Urinary bladder (tissue), 4 donors: ENCODE results near the gene FGF2. TPM values are rescaled to one million over a fixed set of nuclear protein-coding genes. Genes with fewer than 3 reads are reported as not detected.

ENCODE experiments used
- DNase-seq: peaks from one replicate; pipeline ENCODE4 v3.0.0-alpha.2; 2015; ENCODE audit errors: extremely low spot score
- H3K27ac ChIP-seq: one replicate; pipeline ENCODE4 v1.5.1; 2013; ENCODE audit warnings: low read depth, mild to moderate bottlenecking, moderate library complexity
- H3K36me3 ChIP-seq: one replicate; pipeline ENCODE4 v1.6.1; 2013; ENCODE audit warnings: mild to moderate bottlenecking, moderate library complexity; ENCODE audit not compliant: insufficient read depth
- H3K4me1 ChIP-seq: one replicate; pipeline ENCODE4 v1.6.1; 2013; ENCODE audit warnings: mild to moderate bottlenecking, moderate library complexity; ENCODE audit not compliant: insufficient read depth
- H3K4me3 ChIP-seq: one replicate; pipeline ENCODE4 v1.5.1; 2013; ENCODE audit warnings: low read depth, low read length
- WGBS: extraction: QIAGEN DNeasy Blood & Tissue Kit; methylation state at CpG from one replicate; pipeline ENCODE4 v1.1.7; 2013; 5-methylcytosine and 5-hydroxymethylcytosine counted together
- polyA plus RNA-seq: library from polyadenylated mRNA; stranded (reverse); fragments of 200-250 nt; gene quantifications from one replicate; pipeline ENCODE4 v1.2.3, GENCODE V29; 2013
- total RNA-seq: library from RNA; depleted of rRNA; stranded (reverse); fragments of >200 nt; gene quantifications from one replicate; pipeline ENCODE4 v1.2.3, GENCODE V29; 2014
- donor health status: healthy with polysubstance abuse.
- donor health status: healthy.

FGF2 gene
- total and polyA plus RNA-seq, 2 donors, result 12.1 to 28.6 TPM

- no peak for DNase-seq
- H3K4me1 ChIP-seq, result no peaks in the 10 kb centered on the region
- no peaks in the 10 kb centered on the region for H3K36me3 ChIP-seq
- H3K27ac ChIP-seq, result no peak overlapping the region
- H3K4me3 ChIP-seq, result no peak overlapping the region
- WGBS, result 61% methylated on average over 1 of the region's 1 CpG
Measured at GRCh38 chr4:122873146-122873545, 46.5 kb downstream of the FGF2 start.

GRCh38 chr4:122873821-122874593, 47.4 kb downstream of the FGF2 start:
- WGBS, result 65% methylated on average over 4 of the region's 4 CpGs
- Histone ChIP-seq H3K27ac (no peak overlapping the region), H3K4me3 (no peak overlapping the region), H3K36me3 (no peaks in the 10 kb centered on the region), H3K4me1 (no peaks in the 10 kb centered on the region)
- DNase-seq, result no peak

GRCh38 chr4:122875949-122876348, 49.3 kb downstream of the FGF2 start:
- Histone ChIP-seq H3K36me3 (no peaks in the 10 kb centered on the region), H3K4me1 (no peaks in the 10 kb centered on the region), H3K4me3 (no peak overlapping the region), H3K27ac (no peak overlapping the region)
- 83% methylated on average over 5 of the region's 5 CpGs for WGBS
- DNase-seq, result no peak

- no peaks in the 10 kb centered on the region for H3K36me3 ChIP-seq
- 86% methylated on average over 3 of the region's 3 CpGs for WGBS
Measured at GRCh38 chr4:122876456-122876855, 49.8 kb downstream of the FGF2 start.

GRCh38 chr4:122879001-122879400, 52.4 kb downstream of the FGF2 start:
- H3K36me3 ChIP-seq, result no peaks in the 10 kb centered on the region
- no peak for DNase-seq
- H3K4me1 ChIP-seq, result no peaks in the 10 kb centered on the region
- H3K4me3 ChIP-seq, result no peak overlapping the region
- no peak overlapping the region for H3K27ac ChIP-seq

More at GRCh38 chr4:122876456-122876855, 49.8 kb downstream of the FGF2 start:
- DNase-seq, result no peak
- H3K4me1 ChIP-seq, result no peaks in the 10 kb centered on the region
- no peak overlapping the region for H3K4me3 ChIP-seq
- no peak overlapping the region for H3K27ac ChIP-seq

- no peaks in the 10 kb centered on the region for H3K36me3 ChIP-seq
- H3K4me3 ChIP-seq, result no peak overlapping the region
- 81% methylated on average over 5 of the region's 5 CpGs for WGBS
- H3K4me1 ChIP-seq, result no peaks in the 10 kb centered on the region
- no peak overlapping the region for H3K27ac ChIP-seq
- no peak for DNase-seq
Measured at GRCh38 chr4:122882857-122883735, 56.5 kb downstream of the FGF2 start.

GRCh38 chr4:122884499-122884898, 57.9 kb downstream of the FGF2 start:
- Histone ChIP-seq H3K4me3 (no peak overlapping the region), H3K4me1 (no peaks in the 10 kb centered on the region), H3K36me3 (no peaks in the 10 kb centered on the region), H3K27ac (no peak overlapping the region)
- no peak for DNase-seq
- WGBS, result 63% methylated on average over 1 of the region's 1 CpG

- WGBS, result 73% methylated on average over 1 of the region's 1 CpG
- Histone ChIP-seq H3K4me1 (no peaks in the 10 kb centered on the region), H3K27ac (no peak overlapping the region), H3K36me3 (no peaks in the 10 kb centered on the region), H3K4me3 (no peak overlapping the region)
- no peak for DNase-seq
Measured at GRCh38 chr4:122889726-122890125, 63.1 kb downstream of the FGF2 start.

- Histone ChIP-seq H3K36me3 (no peaks in the 10 kb centered on the region), H3K27ac (no peak overlapping the region), H3K4me3 (no peak overlapping the region), H3K4me1 (no peaks in the 10 kb centered on the region)
- no peak for DNase-seq
- 68% methylated on average over 2 of the region's 2 CpGs for WGBS
Measured at GRCh38 chr4:122890147-122890795, 63.6 kb downstream of the FGF2 start.

GRCh38 chr4:122894827-122895226, 68.2 kb downstream of the FGF2 start:
- DNase-seq, result no peak
- H3K4me3 ChIP-seq, result no peak overlapping the region
- no peaks in the 10 kb centered on the region for H3K4me1 ChIP-seq
- WGBS, result 90% methylated on average over 3 of the region's 3 CpGs
- no peaks in the 10 kb centered on the region for H3K36me3 ChIP-seq
- H3K27ac ChIP-seq, result no peak overlapping the region

- DNase-seq, result no peak
- no peak overlapping the region for H3K4me3 ChIP-seq
- 38% methylated on average over 1 of the region's 1 CpG for WGBS
- H3K36me3 ChIP-seq, result no peaks in the 10 kb centered on the region
- H3K4me1 ChIP-seq, result no peaks in the 10 kb centered on the region
- H3K27ac ChIP-seq, result no peak overlapping the region
Measured at GRCh38 chr4:122895336-122895995, 68.8 kb downstream of the FGF2 start.

- Histone ChIP-seq H3K27ac (no peak overlapping the region), H3K4me3 (no peak overlapping the region), H3K36me3 (no peaks in the 10 kb centered on the region), H3K4me1 (no peaks in the 10 kb centered on the region)
- no peak for DNase-seq
- 85% methylated on average over 1 of the region's 1 CpG for WGBS
Measured at GRCh38 chr4:122896270-122896669, 69.6 kb downstream of the FGF2 start.

GRCh38 chr4:122898370-122899150, 71.9 kb downstream of the FGF2 start:
- no peak for DNase-seq

More at GRCh38 chr4:122898370-122899150, 71.9 kb downstream of the FGF2 start:
- H3K27ac ChIP-seq, result no peak overlapping the region
- WGBS, result 92% methylated on average over 2 of the region's 2 CpGs
- no peaks in the 10 kb centered on the region for H3K36me3 ChIP-seq
- H3K4me3 ChIP-seq, result no peak overlapping the region
- H3K4me1 ChIP-seq, result no peaks in the 10 kb centered on the region
